Ishikawa (cell line): Measurements from ENCODE around the gene EMILIN1.
A peak's percentile ranks its signal among the peaks of the same experiment; 100 is the strongest.

ENCODE experiments used
- CEBPB ChIP-seq: IDR thresholded peaks from 2 replicates; pipeline ENCODE4 v1.6.1; 2012
- CREB1 ChIP-seq: IDR thresholded peaks from 2 replicates; pipeline ENCODE4 v1.6.1; 2012; ENCODE audit warnings: low read depth
- MAX ChIP-seq: IDR thresholded peaks from 2 replicates; pipeline ENCODE4 v1.6.1; 2012
- RAD21 ChIP-seq: IDR thresholded peaks from 2 replicates; pipeline ENCODE4 v1.6.1; 2012; ENCODE audit warnings: low read depth
- REST ChIP-seq: IDR thresholded peaks from 2 replicates; pipeline ENCODE4 v1.6.1; 2012; ENCODE audit warnings: low read depth, mild to moderate bottlenecking
- TAF1 ChIP-seq: IDR thresholded peaks from 2 replicates; pipeline ENCODE4 v1.6.1; 2012; ENCODE audit warnings: low read depth, mild to moderate bottlenecking
- TEAD4 ChIP-seq: IDR thresholded peaks from 2 replicates; pipeline ENCODE4 v1.6.1; 2012
- YY1 ChIP-seq: IDR thresholded peaks from 2 replicates; pipeline ENCODE4 v1.6.1; 2012; ENCODE audit warnings: low read depth

- TF ChIP-seq RAD21: no peak
- TF ChIP-seq CEBPB: peak; percentile 35; the same call in 1 of the 2 replicates
- TF ChIP-seq YY1: no peak
- TF ChIP-seq TEAD4: no peak
- TF ChIP-seq CREB1: no peak
- TF ChIP-seq TAF1: no peak
- no peak for TF ChIP-seq MAX
- no peak for TF ChIP-seq REST
Observed at GRCh38 chr2:27095745-27096651, 17.6 kb downstream of the EMILIN1 start.
